NCI-H524 (cell line): ENCODE results near the gene IL17RD.

ENCODE experiments used
- DNase-seq, 2 experiments: peaks; one replicate each; lab custom pipeline; 2025; lab: John Stamatoyannopoulos, UW

The IL17RD gene

GRCh38 chr3:57130571-57131209 lies 34.5 kb downstream of the IL17RD start:
- no peak for DNase-seq

GRCh38 chr3:57128826-57129667 lies 36.1 kb downstream of the IL17RD start:
- DNase-seq = no peak

GRCh38 chr3:57127891-57128518 lies 37.1 kb downstream of the IL17RD start:
- DNase-seq = peak in 1 of 2 experiments; percentile 65

GRCh38 chr3:57126244-57126643 lies 38.9 kb downstream of the IL17RD start:
- no peak for DNase-seq

GRCh38 chr3:57120451-57121174 lies 44.5 kb downstream of the IL17RD start:
- no peak for DNase-seq

- no peak for DNase-seq
Measured at GRCh38 chr3:57120040-57120439, 45.1 kb downstream of the IL17RD start.

GRCh38 chr3:57118254-57118653 lies 46.9 kb downstream of the IL17RD start:
- DNase-seq = no peak

GRCh38 chr3:57116501-57116900 lies 48.7 kb downstream of the IL17RD start:
- no peak for DNase-seq

- DNase-seq = peak in 1 of 2 experiments; percentile 9
Measured at GRCh38 chr3:57112206-57112605, 52.9 kb downstream of the IL17RD start.

- DNase-seq = peak; percentile 88 to 94
Measured at GRCh38 chr3:57110798-57111197, 54.4 kb downstream of the IL17RD start.

GRCh38 chr3:57110214-57110613 lies 54.9 kb downstream of the IL17RD start:
- no peak for DNase-seq

- DNase-seq = no peak
Measured at GRCh38 chr3:57109437-57110199, 55.5 kb downstream of the IL17RD start.

GRCh38 chr3:57108684-57109083 lies 56.5 kb downstream of the IL17RD start:
- DNase-seq = no peak

- no peak for DNase-seq
Measured at GRCh38 chr3:57105585-57105984, 59.6 kb downstream of the IL17RD start.

GRCh38 chr3:57100046-57100695 lies 65.0 kb downstream of the IL17RD start:
- peak; percentile 59 to 71 for DNase-seq

- DNase-seq = no peak
Measured at GRCh38 chr3:57098418-57099310, 66.5 kb downstream of the IL17RD start.

- no peak for DNase-seq
Measured at GRCh38 chr3:57097536-57097935, 67.6 kb downstream of the IL17RD start.

GRCh38 chr3:57095363-57095762 lies 69.8 kb downstream of the IL17RD start:
- DNase-seq = peak in 1 of 2 experiments; percentile 3

GRCh38 chr3:57094575-57094974 lies 70.6 kb downstream of the IL17RD start:
- DNase-seq = peak; percentile 30 to 74

- no peak for DNase-seq
Measured at GRCh38 chr3:57093971-57094535, 71.1 kb downstream of the IL17RD start.
